ENCODE measurements around the gene RAPGEF2. TPM values are rescaled to one million over a fixed set of nuclear protein-coding genes. Genes with fewer than 3 reads are reported as not detected.
"Not testable (repeated sequence)": the region's sequence is repeated elsewhere in the genome, so short reads cannot be mapped to it uniquely, and the experiment has no call there.

RAPGEF2 gene
- total and polyA plus RNA-seq, 2 experiments from 2014 or later, result 17.3 to 96.0 TPM

GRCh38 chr4:159177265-159178150, 74.6 kb downstream of the RAPGEF2 start:
- no peaks in the 10 kb centered on the region for H3K9me3 ChIP-seq (ENCODE audit: low read depth)
- peaks cover 58% of the 10 kb centered on the region for H3K4me1 ChIP-seq (ENCODE audit: low read depth)
- no peak for DNase-seq (ENCODE audit: low read depth in 1 of 2, low spot score in 1 of 2)
- no peaks in the 10 kb centered on the region for H3K36me3 ChIP-seq
- no peaks in the 10 kb centered on the region for H3K27me3 ChIP-seq
- no peak overlapping the region for H3K4me3 ChIP-seq
- no peak overlapping the region for H3K27ac ChIP-seq
- TF ChIP-seq, protein P1, sequence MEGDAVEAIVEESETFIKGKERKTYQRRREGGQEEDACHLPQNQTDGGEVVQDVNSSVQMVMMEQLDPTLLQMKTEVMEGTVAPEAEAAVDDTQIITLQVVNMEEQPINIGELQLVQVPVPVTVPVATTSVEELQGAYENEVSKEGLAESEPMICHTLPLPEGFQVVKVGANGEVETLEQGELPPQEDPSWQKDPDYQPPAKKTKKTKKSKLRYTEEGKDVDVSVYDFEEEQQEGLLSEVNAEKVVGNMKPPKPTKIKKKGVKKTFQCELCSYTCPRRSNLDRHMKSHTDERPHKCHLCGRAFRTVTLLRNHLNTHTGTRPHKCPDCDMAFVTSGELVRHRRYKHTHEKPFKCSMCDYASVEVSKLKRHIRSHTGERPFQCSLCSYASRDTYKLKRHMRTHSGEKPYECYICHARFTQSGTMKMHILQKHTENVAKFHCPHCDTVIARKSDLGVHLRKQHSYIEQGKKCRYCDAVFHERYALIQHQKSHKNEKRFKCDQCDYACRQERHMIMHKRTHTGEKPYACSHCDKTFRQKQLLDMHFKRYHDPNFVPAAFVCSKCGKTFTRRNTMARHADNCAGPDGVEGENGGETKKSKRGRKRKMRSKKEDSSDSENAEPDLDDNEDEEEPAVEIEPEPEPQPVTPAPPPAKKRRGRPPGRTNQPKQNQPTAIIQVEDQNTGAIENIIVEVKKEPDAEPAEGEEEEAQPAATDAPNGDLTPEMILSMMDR (IDR thresholded peaks at IDR 0.05; ENCODE audit: low read depth, low read length), result no peak

- H3K4me1 ChIP-seq (ENCODE audit: low read depth), result peaks cover 51% of the 10 kb centered on the region
- H3K27ac ChIP-seq, result no peak overlapping the region
- no peaks in the 10 kb centered on the region for H3K9me3 ChIP-seq (ENCODE audit: low read depth)
- DNase-seq (ENCODE audit: low read depth in 1 of 2, low spot score in 1 of 2), result peak in 1 of 2 donors; percentile 68
- no peaks in the 10 kb centered on the region for H3K36me3 ChIP-seq
- TF ChIP-seq, protein P1 (IDR thresholded peaks at IDR 0.05; ENCODE audit: low read depth, low read length), result no peak
- H3K27me3 ChIP-seq, result no peaks in the 10 kb centered on the region
- H3K4me3 ChIP-seq, result no peak overlapping the region
Observed at GRCh38 chr4:159178151-159178546, 75.3 kb downstream of the RAPGEF2 start.

DNA sequence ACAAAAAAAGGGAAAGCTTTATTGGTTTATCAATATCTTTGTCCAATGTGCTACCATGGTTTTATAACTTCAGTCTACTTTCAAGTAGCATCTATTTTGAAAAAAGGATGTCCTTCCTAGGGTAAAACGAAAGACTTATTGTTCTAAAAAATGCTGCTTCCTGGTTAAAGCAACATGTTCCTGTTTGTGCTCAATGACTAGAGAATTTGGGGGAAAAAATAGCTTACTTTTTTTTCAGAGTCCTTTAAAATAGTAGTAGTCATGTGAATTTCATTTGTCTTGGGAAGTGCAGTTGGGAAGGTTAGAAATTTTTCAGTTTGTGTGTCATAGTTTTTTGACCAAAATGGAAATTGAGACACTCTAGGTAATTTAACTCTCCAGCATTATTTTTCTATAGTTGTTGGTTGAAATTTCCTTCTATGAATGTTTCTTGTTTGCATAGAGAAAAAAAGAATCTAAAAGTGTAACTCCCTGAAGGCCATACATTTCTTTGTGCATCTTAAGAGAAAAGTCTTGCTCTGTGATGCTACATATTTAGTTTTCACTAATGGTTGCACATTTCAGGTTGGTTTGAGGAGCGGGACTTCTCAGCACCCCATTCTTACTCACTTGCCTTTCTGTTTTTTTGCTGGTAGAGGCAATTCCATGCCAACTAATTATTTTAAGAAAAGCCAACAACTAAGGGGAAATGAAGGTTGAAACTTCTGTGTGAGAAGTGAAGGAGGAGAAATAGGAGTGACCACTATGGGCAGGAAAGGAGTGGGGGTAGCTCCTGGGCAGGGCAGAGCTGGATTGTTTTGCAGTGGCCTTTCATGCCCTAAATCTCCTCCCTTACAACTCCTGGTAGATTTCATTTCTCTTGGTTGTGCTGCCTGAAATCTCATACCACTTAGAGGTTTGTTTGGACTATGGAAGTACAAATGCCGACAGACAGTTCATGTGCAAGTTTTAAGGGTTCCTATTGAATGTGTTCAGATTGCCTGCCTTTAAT, 76.4 kb downstream of the RAPGEF2 start:
- TF ChIP-seq, protein P1 (IDR thresholded peaks at IDR 0.05; ENCODE audit: low read depth, low read length), result no peak
- Histone ChIP-seq H3K4me3 (no peak overlapping the region), H3K27me3 (no peaks in the 10 kb centered on the region), H3K9me3 (ENCODE audit: low read depth) (no peaks in the 10 kb centered on the region), H3K36me3 (no peaks in the 10 kb centered on the region), H3K4me1 (ENCODE audit: low read depth) (peaks cover 42% of the 10 kb centered on the region), H3K27ac (peak overlapping the region; percentile 64)
- peak in 1 of 2 donors; percentile 5 for DNase-seq (ENCODE audit: low read depth in 1 of 2, low spot score in 1 of 2)

DNA sequence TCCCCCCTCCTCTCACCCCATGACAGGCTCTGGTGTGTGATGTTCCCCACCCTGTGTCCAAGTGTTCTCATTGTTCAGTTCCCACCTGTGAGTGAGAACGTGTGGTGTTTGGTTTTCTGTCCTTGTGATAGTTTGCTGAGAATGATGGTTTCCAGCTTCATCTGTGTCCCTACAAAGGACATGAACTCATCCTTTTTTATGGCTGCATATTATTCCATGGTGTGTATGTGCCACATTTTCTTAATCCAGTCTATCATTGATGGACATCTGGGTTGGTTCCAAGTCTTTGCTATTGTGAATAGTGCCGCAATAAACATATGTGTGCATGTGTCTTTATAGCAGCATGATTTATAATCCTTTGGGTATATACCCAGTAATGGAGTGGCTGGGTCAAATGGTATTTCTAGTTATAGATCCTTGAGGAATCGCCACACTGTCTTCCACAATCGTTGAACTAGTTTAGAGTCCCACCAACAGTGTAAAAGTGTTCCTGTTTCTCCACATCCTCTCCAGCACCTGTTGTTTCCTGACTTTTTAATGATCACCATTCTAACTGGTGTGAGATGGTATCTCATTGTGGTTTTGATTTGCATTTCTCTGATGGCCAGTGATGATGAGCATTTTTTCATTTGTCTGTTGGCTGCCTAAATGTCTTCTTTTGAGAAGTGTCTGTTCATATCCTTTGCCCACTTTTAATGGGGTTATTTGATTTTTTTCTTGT, 81.2 kb downstream of the RAPGEF2 start:
- H3K4me1 ChIP-seq (ENCODE audit: low read depth), result peaks cover 22% of the 10 kb centered on the region
- not testable (repeated sequence) for H3K27me3 ChIP-seq; H3K36me3 ChIP-seq; H3K27ac ChIP-seq; DNase-seq (ENCODE audit: low read depth in 1 of 2, low spot score in 1 of 2); H3K4me3 ChIP-seq; H3K9me3 ChIP-seq (ENCODE audit: low read depth)

- no peaks in the 10 kb centered on the region for H3K27me3 ChIP-seq
- no peaks in the 10 kb centered on the region for H3K36me3 ChIP-seq
- TF ChIP-seq, protein P1 (IDR thresholded peaks at IDR 0.05; ENCODE audit: low read depth, low read length), result no peak
- peaks cover 8% of the 10 kb centered on the region for H3K4me1 ChIP-seq (ENCODE audit: low read depth)
- H3K4me3 ChIP-seq, result no peak overlapping the region
- H3K27ac ChIP-seq, result no peak overlapping the region
- no peak for DNase-seq (ENCODE audit: low read depth in 1 of 2, low spot score in 1 of 2)
- no peaks in the 10 kb centered on the region for H3K9me3 ChIP-seq (ENCODE audit: low read depth)
Observed at GRCh38 chr4:159185591-159186023, 82.7 kb downstream of the RAPGEF2 start.
